Epithelial cell of proximal tubule (primary cell): ENCODE results near the gene MAP3K15. TPM values are rescaled to one million over a fixed set of nuclear protein-coding genes. Genes with fewer than 3 reads are reported as not detected.
"Not testable (repeated sequence)": the region's sequence is repeated elsewhere in the genome, so short reads cannot be mapped to it uniquely, and the experiment has no call there.

Source experiments
- DNase-seq: peaks from one replicate; pipeline ENCODE4 v3.0.0-alpha.2; 2011; ENCODE audit warnings: low read depth
- H3K4me3 ChIP-seq: 2 replicates; pipeline ENCODE4 v1.5.1; 2011; ENCODE audit warnings: low read depth, mild to moderate bottlenecking, low read length
- total RNA-seq: library from RNA; depleted of rRNA; stranded (reverse); fragments of >200 nt; gene quantifications from 2 replicates; pipeline ENCODE4 v1.2.3, GENCODE V29; 2015
- TF ChIP-seq, protein P1 (sequence below): conservative IDR thresholded peaks from 2 replicates; pipeline ENCODE4 v1.5.1; 2012; ENCODE audit warnings: low read depth, mild to moderate bottlenecking, low read length

The MAP3K15 gene
- total RNA-seq, 1 donor from 2014 or later: 6.1 TPM

DNA sequence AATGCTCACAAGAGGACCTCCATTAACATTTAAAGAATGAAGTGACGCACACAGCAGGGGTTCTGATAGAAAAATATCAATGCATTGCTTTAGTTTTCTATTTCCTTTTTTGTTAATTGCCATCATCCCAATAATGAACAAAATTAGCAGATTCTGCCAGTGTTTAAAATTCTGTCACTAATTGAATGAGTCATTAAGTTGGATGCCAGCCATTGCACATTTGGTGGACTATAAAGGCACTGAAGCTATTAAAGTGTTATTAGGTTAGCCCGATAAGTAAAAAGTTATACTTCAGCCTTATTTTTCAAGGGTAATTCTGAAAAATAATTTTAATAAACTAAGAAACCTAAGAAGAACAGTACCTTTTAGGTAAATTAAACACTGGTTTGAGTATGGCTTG lies 53.1 kb downstream of the MAP3K15 start:
- no peak for DNase-seq
- no peak overlapping the region for H3K4me3 ChIP-seq
- TF ChIP-seq, protein P1, sequence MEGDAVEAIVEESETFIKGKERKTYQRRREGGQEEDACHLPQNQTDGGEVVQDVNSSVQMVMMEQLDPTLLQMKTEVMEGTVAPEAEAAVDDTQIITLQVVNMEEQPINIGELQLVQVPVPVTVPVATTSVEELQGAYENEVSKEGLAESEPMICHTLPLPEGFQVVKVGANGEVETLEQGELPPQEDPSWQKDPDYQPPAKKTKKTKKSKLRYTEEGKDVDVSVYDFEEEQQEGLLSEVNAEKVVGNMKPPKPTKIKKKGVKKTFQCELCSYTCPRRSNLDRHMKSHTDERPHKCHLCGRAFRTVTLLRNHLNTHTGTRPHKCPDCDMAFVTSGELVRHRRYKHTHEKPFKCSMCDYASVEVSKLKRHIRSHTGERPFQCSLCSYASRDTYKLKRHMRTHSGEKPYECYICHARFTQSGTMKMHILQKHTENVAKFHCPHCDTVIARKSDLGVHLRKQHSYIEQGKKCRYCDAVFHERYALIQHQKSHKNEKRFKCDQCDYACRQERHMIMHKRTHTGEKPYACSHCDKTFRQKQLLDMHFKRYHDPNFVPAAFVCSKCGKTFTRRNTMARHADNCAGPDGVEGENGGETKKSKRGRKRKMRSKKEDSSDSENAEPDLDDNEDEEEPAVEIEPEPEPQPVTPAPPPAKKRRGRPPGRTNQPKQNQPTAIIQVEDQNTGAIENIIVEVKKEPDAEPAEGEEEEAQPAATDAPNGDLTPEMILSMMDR: no peak

DNA sequence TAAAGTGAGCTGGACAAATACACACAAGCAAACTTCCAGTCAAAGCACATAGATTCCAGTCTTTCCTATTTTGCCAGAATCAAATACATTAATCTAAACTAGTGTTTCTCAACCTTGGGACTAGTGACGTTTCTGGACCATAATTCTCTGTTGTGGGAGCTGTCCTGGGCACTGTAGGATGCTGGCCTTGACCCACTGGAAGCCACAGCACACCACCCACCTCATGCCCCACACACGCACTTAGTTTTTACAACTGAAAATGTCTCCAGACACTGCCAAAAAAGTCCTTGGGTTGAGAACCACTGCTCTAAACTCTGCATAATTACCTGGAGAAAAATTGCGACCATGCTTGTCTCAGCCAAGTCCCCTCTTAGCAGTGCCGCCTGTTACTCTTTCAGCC lies 57.6 kb downstream of the MAP3K15 start:
- TF ChIP-seq, protein P1: no peak
- H3K4me3 ChIP-seq: no peak overlapping the region

DNA sequence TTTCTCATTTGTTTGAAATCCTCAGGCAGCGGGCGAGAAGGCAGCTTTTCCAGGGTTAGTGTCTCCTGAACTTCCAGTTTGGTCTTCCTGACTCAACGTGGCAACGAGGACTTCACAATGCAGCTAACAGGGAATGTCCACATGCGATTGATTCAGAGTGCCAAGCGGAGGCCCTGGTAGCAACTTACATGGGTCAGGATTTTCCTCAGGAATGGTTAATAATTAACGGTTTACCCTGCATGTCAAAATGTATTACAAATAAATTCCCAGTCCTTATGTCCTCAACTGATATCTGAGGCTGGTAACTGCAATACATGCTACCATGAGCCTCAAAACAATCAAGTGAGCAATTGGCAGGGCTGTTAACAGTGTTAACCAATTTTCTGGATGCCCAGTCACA lies 67.2 kb downstream of the MAP3K15 start:
- H3K4me3 ChIP-seq: no peak overlapping the region
- TF ChIP-seq, protein P1: no peak

More for the DNA sequence above, 57.6 kb downstream of the MAP3K15 start:
- no peak for DNase-seq

DNA sequence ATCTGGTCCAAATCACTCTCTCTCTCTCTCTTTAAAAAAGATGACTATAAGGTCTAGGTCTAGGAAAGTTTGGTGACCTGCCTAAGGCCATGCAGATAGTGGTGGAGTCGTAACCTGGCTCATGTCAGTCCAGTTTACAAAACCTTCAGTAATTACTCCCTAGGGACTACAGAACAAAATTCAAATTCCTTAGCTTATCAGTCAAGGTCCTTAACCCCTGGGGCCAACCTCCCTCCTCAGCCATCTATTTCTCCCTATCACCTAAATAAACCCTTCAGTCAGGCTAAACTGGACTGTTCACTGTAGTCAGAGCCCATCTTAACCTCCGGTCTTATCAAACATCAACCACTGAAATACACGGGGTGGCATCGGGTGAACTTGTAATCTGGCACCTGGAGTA lies 68.9 kb downstream of the MAP3K15 start:
- no peak overlapping the region for H3K4me3 ChIP-seq
- no peak for DNase-seq
- TF ChIP-seq, protein P1: no peak

More for the DNA sequence above, 67.2 kb downstream of the MAP3K15 start:
- no peak for DNase-seq

DNA sequence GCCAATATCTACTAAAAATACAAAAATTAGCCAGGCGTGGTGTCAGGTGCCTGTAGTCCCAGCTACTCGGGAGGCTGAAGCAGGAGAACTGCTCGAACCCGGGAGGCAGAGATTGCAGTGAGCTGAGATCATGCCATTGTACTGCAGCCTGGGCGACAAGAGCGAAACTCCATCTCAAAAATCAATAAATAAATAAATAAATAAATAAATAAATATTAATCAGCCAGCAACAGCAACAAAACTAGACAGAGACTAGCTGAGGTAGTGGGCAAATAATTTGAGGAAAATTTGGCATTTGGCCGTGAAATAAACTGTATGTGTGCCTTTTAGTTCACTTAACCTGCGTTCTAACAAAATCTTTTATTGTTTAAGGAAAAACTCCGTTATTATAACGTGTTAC lies 69.5 kb downstream of the MAP3K15 start:
- H3K4me3 ChIP-seq, DNase-seq: not testable (repeated sequence)

DNA sequence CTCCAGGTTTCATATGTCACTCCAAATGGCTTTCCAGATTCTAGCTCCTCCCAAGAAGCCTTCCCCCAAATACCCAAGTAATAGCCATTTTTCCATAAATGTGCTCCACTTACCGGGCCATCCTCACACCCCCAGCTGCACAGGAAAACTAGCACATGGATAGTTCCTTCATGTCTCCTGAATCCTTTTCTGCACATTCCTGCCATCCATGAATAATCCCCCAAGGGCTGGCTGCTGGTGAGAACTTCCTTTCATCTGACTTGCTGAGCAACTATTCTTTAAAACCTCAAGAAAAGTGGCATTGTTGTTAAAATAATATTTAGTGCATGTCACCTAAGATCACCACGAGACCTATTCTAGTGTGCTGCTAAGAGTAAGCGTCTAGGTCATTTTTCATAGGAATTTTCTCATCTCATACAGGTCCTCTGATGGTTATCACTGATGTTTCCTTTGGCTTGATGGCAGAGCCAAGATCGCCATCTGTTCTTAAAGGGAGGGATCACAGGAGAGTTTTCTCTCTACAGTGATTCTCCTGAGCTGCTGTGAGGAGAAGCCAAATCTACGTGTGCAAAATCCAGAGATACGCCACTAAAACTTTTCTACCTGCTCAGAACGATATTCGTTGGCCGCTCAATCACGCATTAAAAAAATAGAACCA lies 71.3 kb downstream of the MAP3K15 start:
- no peak for DNase-seq
- TF ChIP-seq, protein P1: no peak
- H3K4me3 ChIP-seq: no peak overlapping the region

DNA sequence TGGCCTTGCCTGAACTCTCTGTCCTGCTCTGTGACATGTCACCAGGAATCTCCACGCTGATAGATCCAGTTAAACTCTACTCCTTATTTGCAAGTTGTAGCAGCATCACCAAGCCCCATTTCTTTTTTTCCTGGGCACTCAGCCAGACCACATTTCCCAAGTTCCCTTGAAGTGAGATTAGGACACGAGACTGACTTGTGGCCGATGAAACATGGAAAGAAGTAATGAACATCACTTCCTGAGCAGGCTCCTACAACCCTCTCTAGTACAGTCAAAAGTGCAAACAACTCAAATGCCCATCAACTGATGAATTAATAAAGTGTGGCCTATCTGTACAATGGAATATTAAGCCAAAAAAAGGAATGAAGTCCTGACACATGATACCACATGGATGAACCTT lies 74.6 kb downstream of the MAP3K15 start:
- DNase-seq: peak; percentile 15
- TF ChIP-seq, protein P1: no peak
- H3K4me3 ChIP-seq: no peak overlapping the region

DNA sequence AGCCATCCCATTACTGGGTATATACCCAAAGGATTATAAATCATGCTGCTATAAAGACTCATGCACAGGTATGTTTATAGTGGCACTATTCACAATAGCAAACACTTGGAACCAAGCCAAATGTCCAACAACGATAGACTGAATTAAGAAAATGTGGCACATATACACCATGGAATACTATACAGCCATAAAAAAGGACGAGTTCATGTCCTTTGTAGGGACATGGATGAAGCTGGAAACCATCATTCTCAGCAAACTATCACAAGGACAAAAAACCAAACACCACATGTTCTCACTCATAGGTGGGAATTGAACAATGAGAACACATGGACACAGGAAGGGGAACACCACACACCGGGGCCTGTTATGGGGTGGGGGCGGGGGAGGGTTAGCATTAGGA lies 92.6 kb downstream of the MAP3K15 start:
- H3K4me3 ChIP-seq, DNase-seq: not testable (repeated sequence)
